ENCODE results near the gene HS6ST1.

The HS6ST1 gene

DNA sequence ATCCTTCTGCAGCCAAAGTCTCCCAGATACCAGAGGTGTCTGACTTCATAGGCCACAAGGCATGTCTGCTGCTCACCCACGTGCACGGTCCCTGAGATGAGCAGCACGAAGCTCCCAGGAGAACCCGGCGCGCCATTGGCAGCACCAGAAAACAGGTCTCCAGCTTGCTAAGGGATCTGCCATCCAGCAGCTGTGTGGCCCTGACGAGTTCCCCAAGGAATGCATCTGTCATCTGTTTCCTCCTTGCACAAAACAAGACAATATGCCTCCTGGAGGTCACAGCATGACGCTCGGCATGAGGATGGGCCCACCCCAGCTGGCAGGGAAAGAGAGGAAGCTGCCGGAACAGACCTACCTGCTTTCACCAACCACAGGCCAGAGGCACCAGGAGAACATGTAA lies 29.2 kb downstream of the HS6ST1 start:
- H3K4me3 ChIP-seq (ENCODE audit: low read depth in 1 of 2, low read length in 2 of 2) = no peak overlapping the region
- no peak overlapping the region for H3K27ac ChIP-seq (ENCODE audit: low read depth, low read length)
- no peaks in the 10 kb centered on the region for H3K9me3 ChIP-seq (ENCODE audit: control insufficient read depth in 1 of 2, low read length in 2 of 2)
- H3K9ac ChIP-seq (ENCODE audit: low read depth in 1 of 2, low read length in 2 of 2) = no peak overlapping the region
- peaks cover 0 to 23% of the 10 kb centered on the region in 2 donors for H3K4me1 ChIP-seq (ENCODE audit: control insufficient read depth in 1 of 2, insufficient read depth in 2 of 2, low read length in 2 of 2)
- no peaks in the 10 kb centered on the region for H3K27me3 ChIP-seq (ENCODE audit: control insufficient read depth in 1 of 2, insufficient read depth in 2 of 2, low read length in 2 of 2)
- H3K36me3 ChIP-seq (ENCODE audit: control insufficient read depth in 1 of 2, insufficient read depth in 2 of 2, low read length in 2 of 2) = peaks cover 0 to 4% of the 10 kb centered on the region in 2 donors

DNA sequence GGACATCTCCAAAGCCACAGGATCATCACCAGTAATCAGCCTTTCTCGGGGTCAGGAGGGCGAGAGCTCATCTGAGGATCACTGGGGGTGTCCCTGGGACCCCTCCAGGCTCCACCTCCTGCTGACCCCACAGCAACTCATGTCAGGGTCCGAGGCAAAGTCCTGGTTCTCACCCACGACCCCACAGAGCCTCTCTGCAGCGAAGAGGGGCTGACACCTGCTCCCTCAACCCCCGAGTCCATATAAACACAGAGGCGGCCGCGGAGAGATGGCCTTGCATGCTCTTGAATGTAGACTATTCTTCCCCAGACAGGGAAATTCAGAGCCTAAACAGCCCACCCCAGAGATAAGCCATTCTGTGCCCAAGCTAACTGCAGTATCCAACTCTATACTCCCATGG lies 29.9 kb downstream of the HS6ST1 start:
- H3K36me3 ChIP-seq (ENCODE audit: control insufficient read depth in 1 of 2, insufficient read depth in 2 of 2, low read length in 2 of 2) = peaks cover 0 to 4% of the 10 kb centered on the region in 2 donors
- no peaks in the 10 kb centered on the region for H3K9me3 ChIP-seq (ENCODE audit: control insufficient read depth in 1 of 2, low read length in 2 of 2)
- no peak overlapping the region for H3K4me3 ChIP-seq (ENCODE audit: low read depth in 1 of 2, low read length in 2 of 2)
- no peak overlapping the region for H3K27ac ChIP-seq (ENCODE audit: low read depth, low read length)
- H3K4me1 ChIP-seq (ENCODE audit: control insufficient read depth in 1 of 2, insufficient read depth in 2 of 2, low read length in 2 of 2) = peaks cover 0 to 23% of the 10 kb centered on the region in 2 donors
- H3K27me3 ChIP-seq (ENCODE audit: control insufficient read depth in 1 of 2, insufficient read depth in 2 of 2, low read length in 2 of 2) = no peaks in the 10 kb centered on the region
- H3K9ac ChIP-seq (ENCODE audit: low read depth in 1 of 2, low read length in 2 of 2) = no peak overlapping the region

DNA sequence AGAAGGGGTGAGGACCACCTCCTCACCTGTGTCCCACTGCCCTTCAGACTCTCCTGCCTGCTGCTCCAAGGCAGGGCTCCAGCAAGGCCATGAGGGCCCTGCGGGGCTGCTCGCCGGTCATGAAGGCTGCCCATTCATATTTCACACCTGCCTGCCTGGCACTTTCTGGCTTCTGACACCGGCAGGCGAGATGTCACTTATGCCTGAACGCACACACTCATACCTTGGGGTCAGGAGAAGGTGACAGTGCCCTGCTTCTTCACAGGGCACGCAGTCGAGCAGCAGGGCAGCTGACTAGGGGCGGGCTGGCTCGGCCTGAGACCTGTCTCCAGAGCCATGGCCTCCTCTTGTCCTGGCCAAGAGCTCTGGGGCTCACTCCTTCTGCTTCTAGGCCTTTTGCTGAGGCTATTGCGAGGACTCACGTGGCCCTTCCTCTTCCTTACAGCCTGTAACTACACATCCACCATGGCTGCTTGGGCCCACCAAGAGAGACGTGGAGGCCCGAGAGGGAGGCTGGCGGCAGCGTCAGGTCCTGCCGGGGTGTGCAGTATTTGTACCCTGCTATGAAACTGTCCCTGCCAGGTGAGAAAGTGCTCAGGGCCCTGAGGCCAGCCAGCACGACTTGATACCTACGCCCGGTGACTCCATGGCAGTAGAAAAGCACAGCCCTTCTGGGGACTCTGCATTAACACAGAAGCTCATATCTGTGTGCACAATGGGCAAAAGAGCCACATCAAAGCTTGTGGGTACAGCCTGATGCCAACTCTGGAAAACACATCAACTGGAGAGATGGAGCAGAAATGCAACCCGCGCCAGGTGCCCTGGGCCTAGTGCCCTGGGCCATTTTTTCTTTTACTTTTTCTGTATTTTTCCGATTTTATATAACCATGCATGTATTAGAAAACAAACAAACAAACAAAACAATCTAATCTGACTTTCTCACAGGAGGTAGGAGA lies 30.6 kb downstream of the HS6ST1 start:
- Histone ChIP-seq H3K27ac (ENCODE audit: low read depth, low read length) (no peak overlapping the region), H3K36me3 (ENCODE audit: control insufficient read depth in 1 of 2, insufficient read depth in 2 of 2, low read length in 2 of 2) (peaks cover 0 to 4% of the 10 kb centered on the region in 2 donors), H3K9me3 (ENCODE audit: control insufficient read depth in 1 of 2, low read length in 2 of 2) (no peaks in the 10 kb centered on the region), H3K27me3 (ENCODE audit: control insufficient read depth in 1 of 2, insufficient read depth in 2 of 2, low read length in 2 of 2) (no peaks in the 10 kb centered on the region), H3K4me3 (ENCODE audit: low read depth in 1 of 2, low read length in 2 of 2) (no peak overlapping the region), H3K4me1 (ENCODE audit: control insufficient read depth in 1 of 2, insufficient read depth in 2 of 2, low read length in 2 of 2) (peaks cover 0 to 29% of the 10 kb centered on the region in 2 donors), H3K9ac (ENCODE audit: low read depth in 1 of 2, low read length in 2 of 2) (no peak overlapping the region)

DNA sequence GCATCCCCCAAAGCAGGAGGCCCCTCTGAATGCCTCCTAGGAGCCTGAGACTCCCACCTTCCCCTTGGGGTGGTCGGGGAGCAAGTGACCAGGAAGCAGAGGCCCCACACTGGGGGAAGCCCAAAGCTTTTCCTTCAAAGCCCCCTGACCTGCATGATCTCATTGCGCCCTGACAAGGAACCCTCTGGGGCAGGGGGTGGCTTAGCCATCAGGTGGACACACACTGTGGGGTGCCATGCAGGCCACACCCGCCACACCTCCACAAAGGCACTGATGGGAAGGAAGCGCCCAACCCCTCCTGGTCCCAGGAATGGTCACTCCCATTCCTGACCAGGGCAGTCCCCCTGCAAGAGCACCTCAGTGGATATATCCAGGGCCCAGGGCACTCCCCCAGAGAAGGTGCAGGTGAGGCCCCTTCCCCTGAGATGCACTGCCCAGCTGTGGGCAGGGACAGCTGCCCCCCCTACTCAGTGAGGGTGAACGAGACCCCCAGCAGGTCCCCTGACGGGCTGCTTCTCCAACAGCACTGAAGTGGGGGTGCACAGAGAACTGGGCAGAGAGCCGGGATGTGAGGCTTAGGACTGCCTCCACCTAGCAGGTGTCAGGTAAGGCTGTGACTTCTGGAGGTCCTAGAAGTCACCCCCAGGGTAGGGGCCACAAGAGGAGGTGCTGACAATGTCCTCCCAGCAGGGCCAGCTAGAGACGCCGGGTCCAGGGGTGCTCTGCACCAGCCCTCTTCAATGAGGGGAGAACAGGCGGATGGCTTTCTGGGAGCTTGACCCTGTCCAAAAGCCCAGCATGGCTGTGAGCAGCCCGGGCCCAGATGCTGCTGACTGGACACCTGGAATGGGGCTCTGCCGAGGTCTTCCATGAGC lies 31.5 kb downstream of the HS6ST1 start:
- H3K36me3 ChIP-seq (ENCODE audit: control insufficient read depth in 1 of 2, insufficient read depth in 2 of 2, low read length in 2 of 2) = peaks cover 0 to 4% of the 10 kb centered on the region in 2 donors
- no peak overlapping the region for H3K27ac ChIP-seq (ENCODE audit: low read depth, low read length)
- H3K27me3 ChIP-seq (ENCODE audit: control insufficient read depth in 1 of 2, insufficient read depth in 2 of 2, low read length in 2 of 2) = no peaks in the 10 kb centered on the region
- H3K4me3 ChIP-seq (ENCODE audit: low read depth in 1 of 2, low read length in 2 of 2) = no peak overlapping the region
- peaks cover 0 to 35% of the 10 kb centered on the region in 2 donors for H3K4me1 ChIP-seq (ENCODE audit: control insufficient read depth in 1 of 2, insufficient read depth in 2 of 2, low read length in 2 of 2)
- no peak overlapping the region for H3K9ac ChIP-seq (ENCODE audit: low read depth in 1 of 2, low read length in 2 of 2)
- no peaks in the 10 kb centered on the region for H3K9me3 ChIP-seq (ENCODE audit: control insufficient read depth in 1 of 2, low read length in 2 of 2)

DNA sequence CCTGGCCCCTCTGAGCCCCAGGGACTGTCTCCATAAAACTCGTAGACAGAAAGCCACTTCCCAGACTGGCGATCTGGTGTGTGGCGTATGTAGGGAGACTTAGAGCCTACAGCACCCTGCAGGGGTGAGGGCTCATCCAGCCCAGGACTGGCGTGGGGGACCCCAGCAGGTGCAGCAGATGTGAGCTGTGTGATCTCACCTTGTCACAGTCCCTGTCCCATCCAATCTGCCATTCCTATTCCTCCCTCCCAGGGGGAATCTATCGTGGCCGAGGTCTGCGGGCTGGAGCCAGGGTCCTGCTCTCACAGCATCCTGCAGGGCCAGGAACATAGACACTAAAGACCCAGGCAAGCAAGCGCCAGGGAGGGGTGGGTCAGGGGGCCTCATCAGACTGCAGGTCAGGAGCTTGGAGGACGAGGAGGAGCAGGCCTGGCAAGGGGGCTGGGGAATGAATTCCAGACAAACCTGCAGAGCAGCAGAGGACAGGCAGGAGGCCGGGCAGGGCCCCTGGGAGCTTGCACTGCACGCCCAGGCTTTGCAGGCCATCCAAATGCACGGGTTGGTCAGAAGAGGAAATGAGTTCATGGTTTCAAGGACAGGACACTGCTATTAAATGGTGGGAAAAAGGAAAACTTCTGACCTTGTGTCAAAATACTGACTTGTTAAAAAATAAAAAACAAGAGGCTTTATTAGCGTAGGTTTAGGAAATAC lies 32.5 kb downstream of the HS6ST1 start:
- Histone ChIP-seq H3K36me3 (ENCODE audit: control insufficient read depth in 1 of 2, insufficient read depth in 2 of 2, low read length in 2 of 2) (peaks cover 0 to 4% of the 10 kb centered on the region in 2 donors), H3K9me3 (ENCODE audit: control insufficient read depth in 1 of 2, low read length in 2 of 2) (no peaks in the 10 kb centered on the region), H3K27ac (ENCODE audit: low read depth, low read length) (no peak overlapping the region), H3K9ac (ENCODE audit: low read depth in 1 of 2, low read length in 2 of 2) (no peak overlapping the region), H3K4me3 (ENCODE audit: low read depth in 1 of 2, low read length in 2 of 2) (no peak overlapping the region), H3K27me3 (ENCODE audit: control insufficient read depth in 1 of 2, insufficient read depth in 2 of 2, low read length in 2 of 2) (no peaks in the 10 kb centered on the region), H3K4me1 (ENCODE audit: control insufficient read depth in 1 of 2, insufficient read depth in 2 of 2, low read length in 2 of 2) (peaks cover 4 to 43% of the 10 kb centered on the region in 2 donors)

DNA sequence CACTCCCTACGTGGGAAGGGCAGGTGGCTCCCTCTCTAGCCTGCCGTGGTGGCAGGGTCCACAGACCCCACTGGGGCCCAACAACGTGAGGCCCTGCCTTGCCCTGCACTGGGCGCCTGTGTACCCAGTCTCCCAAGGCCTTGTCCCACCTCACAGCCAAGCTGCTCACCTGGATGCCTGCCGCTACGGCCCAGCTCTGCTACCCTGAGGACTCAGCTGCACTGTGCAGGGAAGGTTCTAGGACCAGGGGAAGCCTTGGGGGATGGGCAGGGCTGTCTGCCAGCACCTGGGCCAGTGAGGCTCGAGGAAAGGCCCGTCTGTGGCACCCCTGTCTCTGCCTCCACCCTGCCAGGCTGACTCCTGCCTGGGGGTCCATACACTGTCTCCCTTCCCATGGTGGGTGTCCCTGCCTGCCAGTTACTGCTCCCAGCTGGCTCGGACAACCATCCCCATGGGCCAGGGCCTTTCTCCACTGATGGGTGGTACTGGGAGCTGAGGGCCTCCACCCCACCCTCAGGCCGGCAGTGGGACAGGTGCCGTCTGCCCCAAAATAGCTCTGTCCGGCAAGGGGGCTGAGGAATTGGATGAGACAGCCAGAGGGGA lies 33.2 kb downstream of the HS6ST1 start:
- Histone ChIP-seq H3K27ac (ENCODE audit: low read depth, low read length) (no peak overlapping the region), H3K4me3 (ENCODE audit: low read depth in 1 of 2, low read length in 2 of 2) (no peak overlapping the region), H3K9me3 (ENCODE audit: control insufficient read depth in 1 of 2, low read length in 2 of 2) (no peaks in the 10 kb centered on the region), H3K27me3 (ENCODE audit: control insufficient read depth in 1 of 2, insufficient read depth in 2 of 2, low read length in 2 of 2) (no peaks in the 10 kb centered on the region), H3K9ac (ENCODE audit: low read depth in 1 of 2, low read length in 2 of 2) (no peak overlapping the region), H3K36me3 (ENCODE audit: control insufficient read depth in 1 of 2, insufficient read depth in 2 of 2, low read length in 2 of 2) (peaks cover 0 to 4% of the 10 kb centered on the region in 2 donors), H3K4me1 (ENCODE audit: control insufficient read depth in 1 of 2, insufficient read depth in 2 of 2, low read length in 2 of 2) (peaks cover 7 to 50% of the 10 kb centered on the region in 2 donors)

DNA sequence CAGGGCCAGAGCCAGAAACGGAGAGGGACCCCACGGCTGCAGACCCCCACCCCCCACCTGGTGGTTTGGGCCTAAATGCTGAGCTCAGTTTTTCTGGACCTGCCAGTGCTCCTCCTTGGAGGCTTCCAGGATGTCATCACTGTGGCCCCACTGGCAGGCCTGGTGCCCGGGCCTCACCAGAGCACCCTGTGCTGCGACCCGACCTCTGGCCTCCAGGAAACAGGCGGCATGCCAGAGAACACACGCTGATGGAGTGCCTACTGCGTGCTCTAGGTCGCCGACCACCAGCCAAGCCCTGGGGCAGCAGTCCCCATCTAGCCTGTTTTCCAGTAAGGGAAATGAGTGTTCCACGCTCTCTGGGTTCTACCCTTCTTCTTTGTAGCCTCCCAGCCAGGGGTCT lies 33.8 kb downstream of the HS6ST1 start:
- Histone ChIP-seq H3K9me3 (ENCODE audit: control insufficient read depth in 1 of 2, low read length in 2 of 2) (no peaks in the 10 kb centered on the region), H3K27me3 (ENCODE audit: control insufficient read depth in 1 of 2, insufficient read depth in 2 of 2, low read length in 2 of 2) (no peaks in the 10 kb centered on the region), H3K4me3 (ENCODE audit: low read depth in 1 of 2, low read length in 2 of 2) (no peak overlapping the region), H3K9ac (ENCODE audit: low read depth in 1 of 2, low read length in 2 of 2) (no peak overlapping the region), H3K36me3 (ENCODE audit: control insufficient read depth in 1 of 2, insufficient read depth in 2 of 2, low read length in 2 of 2) (peaks cover 0 to 4% of the 10 kb centered on the region in 2 donors), H3K4me1 (ENCODE audit: control insufficient read depth in 1 of 2, insufficient read depth in 2 of 2, low read length in 2 of 2) (peaks cover 7 to 55% of the 10 kb centered on the region in 2 donors), H3K27ac (ENCODE audit: low read depth, low read length) (no peak overlapping the region)

DNA sequence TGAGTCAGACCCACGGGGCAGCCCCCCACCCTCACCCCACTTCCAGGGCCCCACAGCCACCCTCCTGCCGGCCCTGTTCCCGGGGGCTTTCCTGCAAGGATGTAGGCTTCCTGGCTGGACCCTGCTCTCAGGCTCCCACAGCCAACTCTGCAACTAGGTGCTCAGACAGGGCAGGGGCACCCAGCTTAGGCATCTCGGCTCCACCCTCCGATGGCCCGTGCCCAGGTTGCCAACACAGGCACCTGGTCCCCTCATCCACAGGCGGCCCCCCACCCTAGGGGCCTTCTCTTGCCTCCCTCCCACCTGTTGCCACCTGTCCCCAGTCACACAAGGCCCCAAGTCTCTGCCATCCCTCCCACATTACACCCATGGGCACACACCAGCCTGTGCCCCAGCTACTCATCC lies 34.6 kb downstream of the HS6ST1 start:
- Histone ChIP-seq H3K27ac (ENCODE audit: low read depth, low read length) (no peak overlapping the region), H3K9me3 (ENCODE audit: control insufficient read depth in 1 of 2, low read length in 2 of 2) (no peaks in the 10 kb centered on the region), H3K9ac (ENCODE audit: low read depth in 1 of 2, low read length in 2 of 2) (no peak overlapping the region), H3K36me3 (ENCODE audit: control insufficient read depth in 1 of 2, insufficient read depth in 2 of 2, low read length in 2 of 2) (peaks cover 0 to 4% of the 10 kb centered on the region in 2 donors), H3K27me3 (ENCODE audit: control insufficient read depth in 1 of 2, insufficient read depth in 2 of 2, low read length in 2 of 2) (no peaks in the 10 kb centered on the region), H3K4me1 (ENCODE audit: control insufficient read depth in 1 of 2, insufficient read depth in 2 of 2, low read length in 2 of 2) (peaks cover 7 to 58% of the 10 kb centered on the region in 2 donors), H3K4me3 (ENCODE audit: low read depth in 1 of 2, low read length in 2 of 2) (no peak overlapping the region)

DNA sequence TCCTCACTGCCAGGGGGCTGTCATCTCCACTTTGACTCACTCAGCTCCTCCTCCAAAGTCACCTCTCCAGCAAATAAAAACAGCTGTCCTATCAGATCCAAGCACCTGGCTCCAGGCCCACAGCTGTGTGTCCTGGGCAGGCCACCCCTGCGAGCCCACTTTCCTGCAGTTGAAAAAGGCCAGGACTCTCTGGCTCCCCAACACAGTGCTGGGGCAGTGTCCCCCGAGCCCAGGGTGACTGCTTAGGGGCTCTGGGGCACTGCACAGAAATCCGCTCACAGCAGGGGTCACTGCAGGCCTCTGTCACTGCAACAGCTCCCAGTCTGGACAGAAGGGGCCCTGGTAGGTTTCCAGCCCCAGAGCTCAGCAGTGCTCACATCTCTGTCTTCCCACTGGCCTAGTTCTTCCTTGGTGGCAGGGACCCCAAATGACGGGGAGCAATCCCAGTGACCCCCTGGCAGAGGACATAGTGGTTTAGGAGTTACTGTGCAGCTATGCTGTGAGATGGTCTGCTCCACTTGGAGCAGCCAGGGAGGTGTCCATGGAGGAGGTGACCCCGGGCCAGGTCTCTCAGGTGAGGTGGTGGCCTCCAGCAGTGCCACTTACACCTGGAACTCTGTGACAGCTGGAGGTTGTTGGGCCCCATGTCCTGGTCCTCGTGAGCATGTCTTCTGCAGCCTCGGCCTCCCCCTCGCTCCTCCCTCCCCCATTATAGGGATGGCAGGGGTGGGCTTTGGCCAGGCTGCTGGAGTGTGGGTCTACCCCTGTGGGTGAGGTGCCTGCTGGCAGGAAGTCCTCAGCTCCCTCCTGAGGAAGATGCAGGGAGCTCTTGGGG lies 35.5 kb downstream of the HS6ST1 start:
- H3K4me3 ChIP-seq (ENCODE audit: low read depth in 1 of 2, low read length in 2 of 2) = no peak overlapping the region
- no peaks in the 10 kb centered on the region for H3K9me3 ChIP-seq (ENCODE audit: control insufficient read depth in 1 of 2, low read length in 2 of 2)
- no peaks in the 10 kb centered on the region for H3K27me3 ChIP-seq (ENCODE audit: control insufficient read depth in 1 of 2, insufficient read depth in 2 of 2, low read length in 2 of 2)
- no peak overlapping the region for H3K27ac ChIP-seq (ENCODE audit: low read depth, low read length)
- H3K9ac ChIP-seq (ENCODE audit: low read depth in 1 of 2, low read length in 2 of 2) = no peak overlapping the region
- peaks cover 0 to 4% of the 10 kb centered on the region in 2 donors for H3K36me3 ChIP-seq (ENCODE audit: control insufficient read depth in 1 of 2, insufficient read depth in 2 of 2, low read length in 2 of 2)
- H3K4me1 ChIP-seq (ENCODE audit: control insufficient read depth in 1 of 2, insufficient read depth in 2 of 2, low read length in 2 of 2) = peaks cover 11 to 58% of the 10 kb centered on the region in 2 donors

Measured in duodenal mucosa (tissue), 2 donors.